Measurements from ENCODE around the gene GPR141.

Gene GPR141

GRCh38 chr7:37786741-37787569, 103.4 kb downstream of the GPR141 start:
- DNase-seq (ENCODE audit: low read depth): no peak
